Activated T-cell treated with anti-CD3 and anti-CD28 coated beads, Interleukin-2, amount 50 U/mL, for 4 hours (primary cell): ENCODE data around the gene ATXN2. TPM values are rescaled to one million over a fixed set of nuclear protein-coding genes. Genes with fewer than 3 reads are reported as not detected.

ENCODE experiments used
- ATAC-seq, 2 donors: fragments of 200-7000 bp; cut with Tn5 transposase; one replicate each; pipeline ENCODE4 v1.10.0; 2021
- DNase-seq: peaks from one replicate; pipeline ENCODE4 v3.0.0-alpha.2; 2020
- H3K27me3 Mint-ChIP-seq: one replicate; pipeline ENCODE4 v1.8.0; 2021; ENCODE audit warnings: low read depth, mixed read lengths
- H3K36me3 Mint-ChIP-seq: one replicate; pipeline ENCODE4 v1.8.0; 2022; ENCODE audit warnings: mixed read lengths; ENCODE audit not compliant: insufficient read depth
- H3K4me1 Mint-ChIP-seq: one replicate; pipeline ENCODE4 v1.8.0; 2021; ENCODE audit warnings: low read depth, mixed read lengths
- H3K4me3 Mint-ChIP-seq: one replicate; pipeline ENCODE4 v1.8.0; 2021; ENCODE audit warnings: mild to moderate bottlenecking, moderate library complexity, mixed read lengths
- H3K9me3 Mint-ChIP-seq: one replicate; pipeline ENCODE4 v1.8.0; 2021; ENCODE audit warnings: mixed read lengths
- total RNA-seq, 3 donors: library from RNA; stranded (reverse); gene quantifications; one replicate each; pipeline ENCODE4 v1.2.1, GENCODE V29; 2021

The ATXN2 gene
- total RNA-seq, 3 donors from 2014 or later, result 32.3 to 34.8 (median 34.2) TPM

- no peak for DNase-seq
- no peak for ATAC-seq
- H3K36me3 Mint-ChIP-seq, result peaks cover 11% of the 10 kb centered on the region
- H3K4me3 Mint-ChIP-seq, result no peak overlapping the region
- no peaks in the 10 kb centered on the region for H3K27me3 Mint-ChIP-seq
- H3K9me3 Mint-ChIP-seq, result no peaks in the 10 kb centered on the region
- peaks cover 95% of the 10 kb centered on the region for H3K4me1 Mint-ChIP-seq
Measured at GRCh38 chr12:111440631-111441030, 158.5 kb downstream of the ATXN2 start.

- Mint-ChIP-seq H3K36me3 (peaks cover 11% of the 10 kb centered on the region), H3K9me3 (no peaks in the 10 kb centered on the region), H3K27me3 (no peaks in the 10 kb centered on the region), H3K4me1 (peaks cover 96% of the 10 kb centered on the region), H3K4me3 (no peak overlapping the region)
- ATAC-seq (no peak), DNase-seq (no peak)
Measured at GRCh38 chr12:111440152-111440551, 159.0 kb downstream of the ATXN2 start.

GRCh38 chr12:111439657-111440151 lies 159.4 kb downstream of the ATXN2 start:
- Mint-ChIP-seq H3K4me1 (peaks cover 96% of the 10 kb centered on the region), H3K36me3 (peaks cover 11% of the 10 kb centered on the region), H3K9me3 (no peaks in the 10 kb centered on the region), H3K4me3 (no peak overlapping the region), H3K27me3 (no peaks in the 10 kb centered on the region)
- no peak for ATAC-seq
- no peak for DNase-seq

- H3K4me1 Mint-ChIP-seq, result peaks cover 96% of the 10 kb centered on the region
- H3K36me3 Mint-ChIP-seq, result peaks cover 14% of the 10 kb centered on the region
- no peaks in the 10 kb centered on the region for H3K27me3 Mint-ChIP-seq
- H3K9me3 Mint-ChIP-seq, result no peaks in the 10 kb centered on the region
- peak overlapping the region; percentile 36 for H3K4me3 Mint-ChIP-seq
- peak; percentile 53 for DNase-seq
- ATAC-seq, result peak; percentile 6 to 9
Measured at GRCh38 chr12:111438481-111438880, 160.6 kb downstream of the ATXN2 start.

- Mint-ChIP-seq H3K4me3 (no peak overlapping the region), H3K36me3 (peaks cover 14% of the 10 kb centered on the region)
- no peak for ATAC-seq
Measured at GRCh38 chr12:111437816-111438454, 161.2 kb downstream of the ATXN2 start.

GRCh38 chr12:111436811-111437210 lies 162.3 kb downstream of the ATXN2 start:
- Mint-ChIP-seq H3K9me3 (no peaks in the 10 kb centered on the region), H3K4me1 (peaks cover 98% of the 10 kb centered on the region), H3K4me3 (no peak overlapping the region), H3K36me3 (peaks cover 19% of the 10 kb centered on the region), H3K27me3 (no peaks in the 10 kb centered on the region)
- DNase-seq (no peak), ATAC-seq (no peak)

More at GRCh38 chr12:111437816-111438454, 161.2 kb downstream of the ATXN2 start:
- Mint-ChIP-seq H3K9me3 (no peaks in the 10 kb centered on the region), H3K27me3 (no peaks in the 10 kb centered on the region), H3K4me1 (peaks cover 96% of the 10 kb centered on the region)
- no peak for DNase-seq

GRCh38 chr12:111436266-111436665 lies 162.8 kb downstream of the ATXN2 start:
- H3K27me3 Mint-ChIP-seq, result no peaks in the 10 kb centered on the region
- DNase-seq (no peak), ATAC-seq (no peak)
- H3K9me3 Mint-ChIP-seq, result no peaks in the 10 kb centered on the region
- peaks cover 98% of the 10 kb centered on the region for H3K4me1 Mint-ChIP-seq
- H3K4me3 Mint-ChIP-seq, result no peak overlapping the region
- peaks cover 19% of the 10 kb centered on the region for H3K36me3 Mint-ChIP-seq

GRCh38 chr12:111435661-111436201 lies 163.4 kb downstream of the ATXN2 start:
- H3K36me3 Mint-ChIP-seq, result peaks cover 19% of the 10 kb centered on the region
- no peaks in the 10 kb centered on the region for H3K9me3 Mint-ChIP-seq
- no peak for ATAC-seq
- H3K27me3 Mint-ChIP-seq, result no peaks in the 10 kb centered on the region
- H3K4me1 Mint-ChIP-seq, result peaks cover 97% of the 10 kb centered on the region
- no peak for DNase-seq
- peak overlapping the region; percentile 79 for H3K4me3 Mint-ChIP-seq

GRCh38 chr12:111434680-111435338 lies 164.3 kb downstream of the ATXN2 start:
- H3K4me1 Mint-ChIP-seq, result peaks cover 96% of the 10 kb centered on the region
- H3K36me3 Mint-ChIP-seq, result peaks cover 12% of the 10 kb centered on the region
- H3K27me3 Mint-ChIP-seq, result no peaks in the 10 kb centered on the region
- DNase-seq (peak; percentile 84), ATAC-seq (peak; percentile 83)
- no peaks in the 10 kb centered on the region for H3K9me3 Mint-ChIP-seq
- peak overlapping the region; percentile 79 for H3K4me3 Mint-ChIP-seq

- Mint-ChIP-seq H3K4me3 (peak overlapping the region; percentile 79), H3K27me3 (no peaks in the 10 kb centered on the region), H3K4me1 (peaks cover 96% of the 10 kb centered on the region), H3K36me3 (peaks cover 12% of the 10 kb centered on the region), H3K9me3 (no peaks in the 10 kb centered on the region)
- ATAC-seq, result no peak
- no peak for DNase-seq
Measured at GRCh38 chr12:111434049-111434448, 165.1 kb downstream of the ATXN2 start.

GRCh38 chr12:111431772-111432171 lies 167.3 kb downstream of the ATXN2 start:
- peaks cover 95% of the 10 kb centered on the region for H3K4me1 Mint-ChIP-seq
- DNase-seq (no peak), ATAC-seq (no peak)
- H3K27me3 Mint-ChIP-seq, result no peaks in the 10 kb centered on the region
- H3K4me3 Mint-ChIP-seq, result peak overlapping the region; percentile 76
- no peaks in the 10 kb centered on the region for H3K9me3 Mint-ChIP-seq
- peaks cover 8% of the 10 kb centered on the region for H3K36me3 Mint-ChIP-seq

GRCh38 chr12:111430433-111431353 lies 168.4 kb downstream of the ATXN2 start:
- ATAC-seq, result peak; percentile 36 to 41
- H3K4me1 Mint-ChIP-seq, result peaks cover 95% of the 10 kb centered on the region
- peak; percentile 62 for DNase-seq
- H3K4me3 Mint-ChIP-seq, result peak overlapping the region; percentile 86
- no peaks in the 10 kb centered on the region for H3K27me3 Mint-ChIP-seq
- H3K9me3 Mint-ChIP-seq, result no peaks in the 10 kb centered on the region
- H3K36me3 Mint-ChIP-seq, result peaks cover 12% of the 10 kb centered on the region

GRCh38 chr12:111429828-111430432 lies 169.2 kb downstream of the ATXN2 start:
- peak overlapping the region; percentile 86 for H3K4me3 Mint-ChIP-seq
- peak; percentile 59 for DNase-seq
- no peaks in the 10 kb centered on the region for H3K9me3 Mint-ChIP-seq
- H3K4me1 Mint-ChIP-seq, result peaks cover 95% of the 10 kb centered on the region
- no peaks in the 10 kb centered on the region for H3K27me3 Mint-ChIP-seq
- peak; percentile 11 to 16 for ATAC-seq
- H3K36me3 Mint-ChIP-seq, result peaks cover 13% of the 10 kb centered on the region
